Subcutaneous abdominal adipose tissue (tissue), 5 donors: ENCODE measurements around the gene LMO3.

Experiments used
- H3K27ac ChIP-seq: one replicate; pipeline ENCODE4 v1.7.0; 2013; ENCODE audit warnings: low read depth, mild to moderate bottlenecking, inconsistent platforms, low read length, moderate library complexity
- H3K27me3 ChIP-seq, 5 donors: one replicate each; pipeline ENCODE4 v1.7.0; 2013; ENCODE audit warnings: low read length in 5 of 5, inconsistent platforms in 1 of 5; ENCODE audit not compliant: control insufficient read depth in 5 of 5, insufficient read depth in 4 of 5
- H3K36me3 ChIP-seq, 5 donors: one replicate each; pipeline ENCODE4 v1.7.0; 2013; ENCODE audit warnings: low read length in 5 of 5; ENCODE audit not compliant: control insufficient read depth in 5 of 5, insufficient read depth in 5 of 5
- H3K4me1 ChIP-seq, 5 donors: one replicate each; pipeline ENCODE4 v1.7.0; 2013; ENCODE audit warnings: low read length in 5 of 5, mild to moderate bottlenecking in 3 of 5, moderate library complexity in 1 of 5; ENCODE audit not compliant: control insufficient read depth in 5 of 5, insufficient read depth in 5 of 5
- H3K4me3 ChIP-seq, 5 donors: one replicate each; pipeline ENCODE4 v1.7.0; 2013; ENCODE audit warnings: low read length in 5 of 5, low read depth in 1 of 5
- H3K9ac ChIP-seq, 5 donors: one replicate each; pipeline ENCODE4 v1.7.0; 2013; ENCODE audit warnings: low read length in 5 of 5, mild to moderate bottlenecking in 4 of 5, moderate library complexity in 3 of 5
- H3K9me3 ChIP-seq, 5 donors: one replicate each; pipeline ENCODE4 v1.7.0; 2013; ENCODE audit warnings: low read length in 5 of 5; ENCODE audit not compliant: control insufficient read depth in 5 of 5
- donor health status: healthy.
- donor health status: healthy.
- donor health status: healthy.
- donor health status: healthy.
- donor health status: healthy.

Gene LMO3

DNA sequence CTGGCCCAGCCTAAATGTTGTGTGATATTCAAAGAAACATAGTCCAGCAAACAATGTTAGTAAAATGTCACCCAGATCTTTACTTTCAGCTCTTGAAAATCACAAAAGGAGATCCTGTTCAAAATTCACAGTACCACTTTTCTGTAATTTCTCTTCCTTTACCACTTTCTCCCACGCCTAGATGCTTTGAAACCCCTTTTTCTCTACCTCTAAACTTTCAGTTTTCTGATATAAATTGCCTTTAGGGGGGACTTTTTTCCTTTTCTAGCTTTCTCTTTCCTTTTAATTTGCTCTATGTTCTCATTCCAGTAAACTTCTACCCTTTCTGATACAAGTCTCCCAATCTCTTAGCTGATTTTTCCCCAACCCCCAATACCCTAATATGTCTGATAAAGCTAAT, 101.8 kb downstream of the LMO3 start:
- H3K4me1 ChIP-seq: no peaks in the 10 kb centered on the region
- no peaks in the 10 kb centered on the region for H3K9me3 ChIP-seq

DNA sequence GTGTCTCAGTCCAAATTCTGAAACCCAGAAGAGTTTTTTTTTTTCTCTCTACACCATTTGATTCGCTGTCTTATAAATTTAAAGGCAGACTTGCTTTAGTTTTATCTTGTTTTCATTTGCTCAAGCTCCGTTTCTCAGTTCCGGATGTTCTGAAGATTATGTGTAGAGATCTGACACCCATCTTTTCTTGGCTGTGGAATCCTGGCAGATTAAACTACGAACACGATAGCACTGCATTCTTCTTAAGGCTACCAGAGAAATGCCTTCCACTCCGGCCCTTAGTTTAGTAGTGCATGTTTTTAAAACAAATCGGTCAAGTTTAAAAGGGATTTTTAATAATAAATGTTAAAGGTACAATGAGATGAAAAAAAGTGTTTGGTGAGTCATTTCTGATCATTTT, 106.4 kb downstream of the LMO3 start:
- Histone ChIP-seq H3K36me3 (no peaks in the 10 kb centered on the region), H3K4me1 (no peaks in the 10 kb centered on the region), H3K9ac (no peak overlapping the region), H3K9me3 (no peaks in the 10 kb centered on the region), H3K27ac (no peak overlapping the region), H3K27me3 (no peaks in the 10 kb centered on the region), H3K4me3 (no peak overlapping the region)

More for the DNA sequence above, 101.8 kb downstream of the LMO3 start:
- Histone ChIP-seq H3K27me3 (no peaks in the 10 kb centered on the region), H3K27ac (no peak overlapping the region), H3K36me3 (peaks cover 0 to 3% (median 0%) of the 10 kb centered on the region in 5 donors), H3K9ac (no peak overlapping the region), H3K4me3 (no peak overlapping the region)
